H9 (cell line): Measurements from ENCODE around the gene GABRB3. TPM values are rescaled to one million over a fixed set of nuclear protein-coding genes. Genes with fewer than 3 reads are reported as not detected.

Source experiments
- DNase-seq: peaks from one replicate; pipeline ENCODE4 v3.0.0-alpha.2; 2017
- H2AFZ ChIP-seq: one replicate; pipeline ENCODE4 v1.6.1; 2013; ENCODE audit warnings: mild to moderate bottlenecking, low read length, control low read depth, moderate library complexity
- H2AK5ac ChIP-seq: 2 replicates; pipeline ENCODE4 v1.6.1; 2013; ENCODE audit warnings: low read length, control low read depth, mixed read lengths; ENCODE audit not compliant: insufficient read length
- H2BK120ac ChIP-seq: one replicate; pipeline ENCODE4 v1.6.1; 2013; ENCODE audit warnings: low read depth, mild to moderate bottlenecking, low read length, control low read depth, inconsistent platforms; ENCODE audit not compliant: poor library complexity, severe bottlenecking
- H2BK12ac ChIP-seq: 2 replicates; pipeline ENCODE4 v1.6.1; 2013; ENCODE audit warnings: low read length, control low read depth, mixed read lengths, low read depth; ENCODE audit not compliant: insufficient read length
- H2BK15ac ChIP-seq: 2 replicates; pipeline ENCODE4 v1.6.1; 2013; ENCODE audit warnings: low read depth, low read length, control low read depth
- H2BK20ac ChIP-seq: one replicate; pipeline ENCODE4 v1.6.1; 2013; ENCODE audit warnings: low read depth, mild to moderate bottlenecking, low read length, control low read depth, inconsistent platforms; ENCODE audit not compliant: poor library complexity, severe bottlenecking
- H2BK5ac ChIP-seq: 2 replicates; pipeline ENCODE4 v1.6.1; 2013; ENCODE audit warnings: low read length, control low read depth, mixed read lengths; ENCODE audit not compliant: insufficient read length
- H3K14ac ChIP-seq: 2 replicates; pipeline ENCODE4 v1.6.1; 2013; ENCODE audit warnings: low read length, control low read depth; ENCODE audit not compliant: insufficient read depth
- H3K18ac ChIP-seq: 2 replicates; pipeline ENCODE4 v1.6.1; 2013; ENCODE audit warnings: low read depth, mild to moderate bottlenecking, mixed read lengths, low read length, control low read depth; ENCODE audit not compliant: insufficient read length
- H3K23ac ChIP-seq: 2 replicates; pipeline ENCODE4 v1.6.1; 2013; ENCODE audit warnings: low read length, control low read depth, mixed read lengths, low read depth; ENCODE audit not compliant: insufficient read length
- H3K23me2 ChIP-seq: 2 replicates; pipeline ENCODE4 v1.6.1; 2013; ENCODE audit warnings: low read depth, mild to moderate bottlenecking, mixed read lengths, low read length, control low read depth; ENCODE audit not compliant: insufficient read length, poor library complexity, severe bottlenecking
- H3K27ac ChIP-seq: 2 replicates; pipeline ENCODE4 v1.5.1; 2013; ENCODE audit warnings: low read length, control low read depth, mixed read lengths, low read depth; ENCODE audit not compliant: insufficient read length
- H3K27me3 ChIP-seq: 2 replicates; pipeline ENCODE4 v1.6.1; 2013; ENCODE audit warnings: low read length, control low read depth, inconsistent platforms; ENCODE audit not compliant: insufficient read depth
- H3K4ac ChIP-seq: 2 replicates; pipeline ENCODE4 v1.6.1; 2013; ENCODE audit warnings: low read depth, mild to moderate bottlenecking, control low read depth, inconsistent platforms, low read length, moderate library complexity
- H3K4me1 ChIP-seq: 2 replicates; pipeline ENCODE4 v1.6.1; 2013; ENCODE audit warnings: low read length, control low read depth, inconsistent platforms; ENCODE audit not compliant: insufficient read depth
- H3K4me2 ChIP-seq: 2 replicates; pipeline ENCODE4 v1.6.1; 2013; ENCODE audit warnings: low read length, control low read depth, mixed read lengths; ENCODE audit not compliant: insufficient read length, insufficient read depth
- H3K56ac ChIP-seq: 2 replicates; pipeline ENCODE4 v1.6.1; 2013; ENCODE audit warnings: low read depth, mild to moderate bottlenecking, mixed read lengths, low read length, control low read depth; ENCODE audit not compliant: insufficient read length
- H3K79me1 ChIP-seq: 2 replicates; pipeline ENCODE4 v1.6.1; 2013; ENCODE audit warnings: low read depth, mild to moderate bottlenecking, moderate library complexity, low read length, control low read depth, inconsistent platforms; ENCODE audit not compliant: insufficient read depth, poor library complexity, severe bottlenecking
- H3K79me2 ChIP-seq: 2 replicates; pipeline ENCODE4 v1.6.1; 2013; ENCODE audit warnings: low read length, control low read depth, inconsistent platforms; ENCODE audit not compliant: insufficient read depth
- H3K9ac ChIP-seq: 2 replicates; pipeline ENCODE4 v1.6.1; 2013; ENCODE audit warnings: low read length, control low read depth, mixed read lengths; ENCODE audit not compliant: insufficient read length; ENCODE audit errors: extremely low read depth
- H3K9me3 ChIP-seq: one replicate; pipeline ENCODE4 v1.6.1; 2013; ENCODE audit warnings: low read depth, low read length, inconsistent platforms; ENCODE audit not compliant: control insufficient read depth
- H3T11ph ChIP-seq: one replicate; pipeline ENCODE4 v1.6.1; 2013; ENCODE audit warnings: mild to moderate bottlenecking, low read length, control low read depth, inconsistent platforms
- H4K20me1 ChIP-seq: one replicate; pipeline ENCODE4 v1.6.1; 2013; ENCODE audit not compliant: control insufficient read depth, insufficient read length, insufficient read depth
- H4K5ac ChIP-seq: 2 replicates; pipeline ENCODE4 v1.6.1; 2013; ENCODE audit warnings: low read depth, mild to moderate bottlenecking, mixed read lengths, low read length, control low read depth; ENCODE audit not compliant: insufficient read length
- H4K8ac ChIP-seq: replicated peaks from 2 replicates; pipeline ENCODE4 v1.6.1; 2013; ENCODE audit warnings: low read length, control low read depth, mixed read lengths, low read depth; ENCODE audit not compliant: insufficient read length
- H4K91ac ChIP-seq: 2 replicates; pipeline ENCODE4 v1.6.1; 2013; ENCODE audit warnings: low read depth, mild to moderate bottlenecking, moderate library complexity, mixed read lengths, low read length, control low read depth; ENCODE audit not compliant: insufficient read length
- H3K27ac Mint-ChIP-seq, 3 experiments: 2 replicates in 2 of 3; 3 replicates in 1 of 3; pipeline ENCODE4 v1.8.0; 2020 to 2021; ENCODE audit warnings: mixed read lengths in 3 of 3, mild to moderate bottlenecking in 1 of 3, moderate library complexity in 1 of 3
- H3K27me3 Mint-ChIP-seq: 2 replicates; pipeline ENCODE4 v1.8.0; 2021; ENCODE audit warnings: low read depth, mild to moderate bottlenecking, moderate library complexity, mixed read lengths
- H3K36me3 Mint-ChIP-seq, 3 experiments: 2 replicates in 2 of 3; 3 replicates in 1 of 3; pipeline ENCODE4 v1.8.0; 2020 to 2021; ENCODE audit warnings: low read depth in 3 of 3, mixed read lengths in 3 of 3; ENCODE audit not compliant: insufficient read depth in 1 of 3
- H3K4me1 Mint-ChIP-seq, 2 experiments: 2 replicates each; pipeline ENCODE4 v1.8.0; 2020; ENCODE audit warnings: mixed read lengths in 2 of 2
- H3K4me3 Mint-ChIP-seq, 2 experiments: 2 replicates in 1 of 2; 3 replicates in 1 of 2; pipeline ENCODE4 v1.8.0; 2020 to 2021; ENCODE audit warnings: mild to moderate bottlenecking in 2 of 2, mixed read lengths in 2 of 2, moderate library complexity in 1 of 2
- H3K9me3 Mint-ChIP-seq, 2 experiments: 2 replicates in 1 of 2; 3 replicates in 1 of 2; pipeline ENCODE4 v1.8.0; 2020; ENCODE audit warnings: mild to moderate bottlenecking in 2 of 2, mixed read lengths in 2 of 2, moderate library complexity in 1 of 2
- CTCF ChIP-seq: fragments of 200-600 bp; sonication (generic); conservative IDR thresholded peaks from 3 replicates; pipeline ENCODE4 v1.8.0; 2021; ENCODE audit warnings: antibody characterized with exemption, mild to moderate bottlenecking
- WGBS: extraction: QIAGEN DNeasy Blood & Tissue Kit; methylation state at CpG from one replicate; pipeline ENCODE4 v1.1.7; 2013; ENCODE audit warnings: missing lambda C conversion rate, low lambda C conversion rate, mixed read lengths; ENCODE audit not compliant: insufficient read length; ENCODE audit errors: extremely low coverage; 5-methylcytosine and 5-hydroxymethylcytosine counted together
- total RNA-seq: library from RNA; stranded (reverse); gene quantifications from 2 replicates; pipeline ENCODE4 v1.2.1, GENCODE V29; 2021

The GABRB3 gene
- total RNA-seq, 1 experiment from 2014 or later: 98.2 TPM

GRCh38 chr15:26686547-26687187 is 86.2 kb downstream of the GABRB3 start:
- no peak overlapping the region for H3K4me2 ChIP-seq
- no peak overlapping the region for H2BK120ac ChIP-seq
- no peak overlapping the region for H2BK15ac ChIP-seq
- no peak overlapping the region for H4K5ac ChIP-seq
- peaks cover 13% of the 10 kb centered on the region; the same call in 1 of the 2 replicates for H3K79me2 ChIP-seq
- H2BK12ac ChIP-seq: no peak overlapping the region
- Mint-ChIP-seq H3K9me3 (no peaks in the 10 kb centered on the region), H3K27me3 (no peaks in the 10 kb centered on the region), H3K4me1 (peaks cover 50 to 51% of the 10 kb centered on the region in 2 experiments), H3K27ac (no peak overlapping the region), H3K4me3 (no peak overlapping the region), H3K36me3 (peaks cover 0 to 3% (median 2%) of the 10 kb centered on the region in 3 experiments; a peak in 2 of 7 replicates)
- no peak overlapping the region for H3K9ac ChIP-seq
- peak overlapping the region; percentile 53 for H3K18ac ChIP-seq
- H3K23ac ChIP-seq: no peak overlapping the region
- H3K27me3 ChIP-seq: no peaks in the 10 kb centered on the region
- H2AK5ac ChIP-seq: no peak overlapping the region
- no peak overlapping the region for H3K56ac ChIP-seq
- no peak overlapping the region for H2BK20ac ChIP-seq
- TF ChIP-seq CTCF: no peak
- peaks cover 3% of the 10 kb centered on the region for H3K79me1 ChIP-seq
- no peak overlapping the region for H3K27ac ChIP-seq
- H2BK5ac ChIP-seq: no peak overlapping the region
- no CpG with 5 or more reads among the region's 11 CpGs for WGBS
- H4K91ac ChIP-seq: no peak overlapping the region
- H3T11ph ChIP-seq: no peak overlapping the region
- H3K14ac ChIP-seq: no peak overlapping the region
- no peak overlapping the region for H4K8ac ChIP-seq
- H3K4ac ChIP-seq: no peak overlapping the region
- no peaks in the 10 kb centered on the region for H3K23me2 ChIP-seq
- peaks cover 19% of the 10 kb centered on the region; the same call in 1 of the 2 replicates for H3K4me1 ChIP-seq
- DNase-seq: no peak
- H4K20me1 ChIP-seq: no peaks in the 10 kb centered on the region
- no peaks in the 10 kb centered on the region for H3K9me3 ChIP-seq
- H2AFZ ChIP-seq: no peak overlapping the region
